SIG-M5 treated with dmso at 0.1 percent for 504 hours (cell line): ENCODE results near the gene CASP8AP2.
"Not testable (repeated sequence)": the region's sequence is repeated elsewhere in the genome, so short reads cannot be mapped to it uniquely, and the experiment has no call there.

Experiments used
- DNase-seq: peaks from one replicate; lab custom pipeline; 2025; ENCODE audit not compliant: unreplicated experiment; lab: John Stamatoyannopoulos, UW

Gene CASP8AP2

DNA sequence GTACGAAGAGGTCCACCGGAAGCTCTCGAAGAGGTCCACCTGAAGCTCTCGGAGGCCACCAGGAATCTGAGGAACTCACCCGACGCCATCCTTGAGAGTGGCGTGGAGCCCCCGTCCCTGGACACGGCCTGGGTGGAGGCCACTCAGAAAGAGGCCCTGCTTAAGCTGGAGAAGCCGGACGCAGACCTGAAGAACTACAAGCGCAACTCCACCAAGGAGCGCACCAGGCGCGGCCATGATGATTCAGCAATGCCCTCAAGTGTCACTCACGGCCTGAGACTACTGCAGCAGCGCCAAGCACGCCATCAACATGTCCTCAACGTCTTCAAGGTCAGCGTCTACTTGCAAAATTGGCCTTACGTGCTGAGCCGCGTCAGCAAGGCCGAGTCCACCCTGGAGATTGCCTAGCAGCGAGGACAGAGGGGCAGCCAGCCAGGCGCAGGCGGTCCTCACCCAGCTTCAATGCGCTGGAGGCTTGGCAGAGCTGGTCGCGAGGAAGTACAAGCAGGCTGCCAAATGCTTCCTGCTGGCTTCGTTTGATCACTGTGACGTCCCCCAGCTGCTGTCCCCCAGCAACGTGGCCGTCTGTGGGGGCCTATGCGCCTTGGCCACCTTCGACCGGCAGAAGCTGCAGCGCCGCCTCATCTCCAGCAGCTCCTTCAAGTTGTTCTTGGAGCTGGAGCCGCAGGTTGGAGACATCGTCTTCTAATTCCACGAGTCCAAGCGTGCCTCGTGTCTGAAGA lies 56.9 kb downstream of the CASP8AP2 start:
- no peak for DNase-seq

DNA sequence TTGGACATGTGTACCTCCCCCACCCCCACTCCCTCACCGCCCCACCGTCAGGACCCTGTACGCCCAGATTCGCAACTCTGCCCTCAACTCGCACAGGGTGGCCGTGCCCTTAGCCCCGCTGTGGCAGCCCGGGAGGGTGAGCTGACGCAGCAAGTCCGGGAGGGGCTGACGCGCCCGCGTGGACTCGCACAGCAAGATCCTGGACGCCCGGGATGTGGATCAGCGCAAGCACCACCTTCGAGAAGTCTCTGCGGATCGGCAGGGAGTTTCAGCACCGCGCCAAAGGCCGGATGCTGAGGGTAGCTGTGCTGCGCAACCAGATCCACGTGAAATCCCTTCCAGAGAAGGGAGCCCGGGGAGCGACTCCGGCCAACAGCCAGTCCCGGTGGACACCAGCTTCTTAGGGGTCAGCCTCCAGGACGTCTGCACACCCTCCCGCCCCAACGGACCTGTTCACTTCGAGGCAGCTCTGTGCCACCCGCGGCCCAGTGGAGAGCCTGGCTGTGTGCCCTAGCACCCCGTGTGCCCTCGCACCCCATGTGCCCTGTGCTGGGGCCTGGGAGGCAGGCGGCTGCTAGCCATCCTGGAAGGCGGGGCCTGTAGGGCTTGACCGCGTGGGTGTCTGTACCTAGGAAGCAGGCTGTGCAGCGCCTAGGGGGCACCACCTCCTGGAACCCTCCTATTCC lies 57.9 kb downstream of the CASP8AP2 start:
- no peak for DNase-seq

DNA sequence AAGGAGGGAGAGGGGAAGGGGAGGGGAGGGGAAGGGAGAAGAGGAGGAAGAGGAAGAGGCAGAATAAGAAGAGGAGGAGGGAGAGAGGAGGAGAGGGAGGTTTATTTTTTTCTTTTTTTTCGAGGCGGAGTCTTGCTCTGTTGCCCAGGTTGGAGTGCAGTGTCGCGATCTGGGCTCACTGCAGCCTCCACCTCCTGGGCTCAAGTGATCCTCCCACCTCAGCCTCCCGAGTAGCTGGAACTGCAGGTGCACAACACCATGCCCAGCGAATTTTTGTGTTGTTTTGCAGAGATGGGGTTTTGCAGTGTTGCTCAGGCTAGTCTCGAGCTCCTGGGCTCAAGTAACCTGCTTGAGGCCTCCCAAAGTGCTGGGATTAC lies 58.4 kb downstream of the CASP8AP2 start:
- DNase-seq: no peak

DNA sequence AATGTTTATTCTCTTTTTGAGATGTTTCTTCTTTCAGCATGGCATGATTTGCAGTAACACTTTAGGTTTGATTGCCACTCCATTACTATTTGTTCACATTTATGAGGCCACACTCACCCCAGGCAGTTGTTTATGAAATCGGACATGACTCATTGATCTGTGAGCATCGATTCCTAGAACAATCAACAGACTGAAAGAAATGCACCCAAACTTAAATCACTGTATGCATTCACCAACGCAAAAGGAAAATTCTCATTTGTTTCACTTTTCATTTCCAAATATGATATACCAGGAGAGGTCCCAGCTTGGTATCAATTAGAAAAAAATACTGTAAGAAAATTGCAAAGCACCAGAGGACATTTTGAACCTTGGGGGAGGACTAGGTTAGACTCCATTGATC lies 59.2 kb downstream of the CASP8AP2 start:
- no peak for DNase-seq

DNA sequence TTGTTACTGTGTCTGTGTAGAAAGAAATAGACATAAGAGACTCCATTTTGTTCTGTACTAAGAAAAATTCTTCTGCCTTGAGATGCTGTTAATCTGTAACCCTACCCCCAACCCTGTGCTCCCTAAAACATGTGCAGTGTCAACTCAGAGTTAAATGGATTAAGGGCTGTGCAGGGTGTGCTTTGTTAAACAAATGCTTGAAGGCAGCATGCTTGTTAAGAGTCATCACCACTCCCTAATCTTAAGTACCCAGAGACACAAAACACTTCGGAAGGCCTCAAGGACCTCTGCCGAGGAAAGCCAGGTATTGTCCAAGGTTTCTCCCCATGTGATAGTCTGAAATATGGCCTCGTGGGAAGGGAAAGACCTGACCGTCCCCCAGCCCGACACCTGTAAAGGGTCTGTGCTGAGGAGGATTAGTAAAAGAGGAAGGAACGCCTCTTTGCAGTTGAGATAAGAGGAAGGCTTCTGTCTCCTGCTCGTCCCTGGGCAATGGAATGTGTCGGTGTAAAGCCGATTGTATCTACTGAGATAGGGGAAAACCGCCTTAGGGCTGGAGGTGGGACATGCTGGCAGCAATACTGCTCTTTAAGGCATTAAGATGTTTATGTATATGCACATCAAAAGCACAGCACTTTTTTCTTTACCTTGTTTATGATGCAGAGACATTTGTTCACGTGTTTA lies 61.3 kb downstream of the CASP8AP2 start:
- DNase-seq: not testable (repeated sequence)

DNA sequence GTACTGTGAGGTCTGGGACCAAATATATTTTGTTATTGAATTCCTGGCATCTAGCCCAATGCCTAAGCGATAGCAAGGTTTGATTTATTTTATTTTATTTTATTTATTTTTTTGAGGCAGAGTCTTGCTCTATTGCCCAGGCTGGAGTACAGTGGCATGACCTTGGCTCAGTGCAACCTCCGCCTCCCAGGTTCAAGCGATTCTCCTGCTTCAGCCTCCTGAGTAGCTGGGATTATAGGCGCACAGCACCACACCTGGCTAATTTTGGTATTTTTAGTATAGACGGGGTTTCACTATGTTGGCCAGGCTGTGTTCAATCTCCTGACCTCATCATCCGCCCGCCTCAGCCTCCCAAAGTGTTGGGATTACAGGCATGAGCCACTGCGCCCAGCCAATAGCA lies 62.9 kb downstream of the CASP8AP2 start:
- DNase-seq: not testable (repeated sequence)

DNA sequence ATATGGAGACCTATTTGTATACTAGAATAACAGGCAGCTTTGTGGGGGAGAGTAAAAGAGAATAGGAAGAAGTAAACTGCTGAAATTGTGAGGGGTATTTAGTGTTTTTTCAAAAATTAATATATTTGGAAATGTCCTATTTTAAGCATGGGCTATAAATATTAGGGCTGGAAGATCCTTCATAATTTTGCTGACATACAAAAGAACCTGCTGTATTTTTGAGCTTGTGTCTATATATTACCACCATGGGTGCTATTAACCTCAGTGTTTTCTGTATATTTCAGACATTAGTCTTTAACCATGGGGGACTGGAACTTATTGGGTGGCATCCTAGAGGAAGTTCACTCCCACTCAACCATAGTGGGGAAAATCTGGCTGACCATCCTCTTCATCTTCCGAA lies 64.5 kb downstream of the CASP8AP2 start, which contains the start of gene GJA10:
GJA10 (plus strand) TSS at position 301 of the 400 bp plus-strand sequence; CDS start at position 301, 0 bp downstream.
- DNase-seq: no peak

DNA sequence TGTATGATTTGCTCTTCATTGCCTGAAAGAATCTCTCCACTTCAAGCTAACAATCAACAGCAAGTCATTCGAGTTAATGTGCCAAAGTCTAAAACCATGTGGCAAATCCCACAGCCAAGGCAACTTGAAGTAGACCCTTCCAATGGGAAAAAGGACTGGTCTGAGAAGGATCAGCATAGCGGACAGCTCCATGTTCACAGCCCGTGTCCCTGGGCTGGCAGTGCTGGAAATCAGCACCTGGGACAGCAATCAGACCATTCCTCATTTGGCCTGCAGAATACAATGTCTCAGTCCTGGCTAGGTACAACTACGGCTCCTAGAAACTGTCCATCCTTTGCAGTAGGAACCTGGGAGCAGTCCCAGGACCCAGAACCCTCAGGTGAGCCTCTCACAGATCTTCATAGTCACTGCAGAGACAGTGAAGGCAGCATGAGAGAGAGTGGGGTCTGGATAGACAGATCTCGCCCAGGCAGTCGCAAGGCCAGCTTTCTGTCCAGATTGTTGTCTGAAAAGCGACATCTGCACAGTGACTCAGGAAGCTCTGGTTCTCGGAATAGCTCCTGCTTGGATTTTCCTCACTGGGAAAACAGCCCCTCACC lies 65.7 kb downstream of the CASP8AP2 start:
- DNase-seq: no peak

DNA sequence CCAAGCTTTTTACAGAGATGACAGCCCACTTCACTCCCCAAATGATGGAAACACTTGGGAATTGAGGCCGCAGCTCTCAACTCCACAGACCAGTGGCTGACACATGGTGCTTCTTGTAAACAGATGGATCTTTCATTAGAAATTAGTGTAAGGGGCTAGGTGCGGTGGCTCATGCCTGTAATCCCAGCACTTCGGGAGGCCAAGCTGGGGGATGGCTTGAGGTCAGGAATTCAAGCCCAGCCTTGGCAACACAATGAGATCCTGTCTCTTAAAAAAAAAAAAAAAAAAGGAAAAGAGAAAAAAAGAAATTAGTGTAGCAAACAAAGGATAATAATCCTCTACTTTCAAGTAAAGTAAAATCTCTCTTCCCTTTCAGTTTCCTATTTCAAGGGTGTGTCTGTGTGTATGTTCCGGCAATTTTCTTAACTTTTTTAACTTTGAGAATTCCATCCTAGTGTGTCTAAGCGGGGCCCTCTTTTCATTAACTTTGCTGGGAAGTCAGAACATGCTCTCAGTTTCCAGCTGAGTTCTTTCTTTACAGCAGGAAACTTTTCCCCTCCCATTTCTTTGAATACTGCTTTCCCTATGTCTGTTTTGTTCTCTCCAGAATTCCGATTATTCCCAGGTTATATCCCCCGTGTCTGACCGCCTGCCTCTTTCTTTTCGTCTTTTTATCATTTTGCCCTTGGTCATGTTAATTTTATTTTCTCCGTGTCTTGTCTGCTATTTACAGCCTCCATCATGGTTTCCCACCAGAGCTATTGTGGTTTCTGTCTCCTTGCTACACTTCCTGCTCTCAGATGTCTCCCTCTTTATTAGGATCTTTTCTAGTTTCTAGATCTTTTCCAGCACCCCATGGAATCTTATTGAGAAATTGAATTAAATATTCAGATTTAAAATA lies 80.6 kb downstream of the CASP8AP2 start:
- DNase-seq: not testable (repeated sequence)

DNA sequence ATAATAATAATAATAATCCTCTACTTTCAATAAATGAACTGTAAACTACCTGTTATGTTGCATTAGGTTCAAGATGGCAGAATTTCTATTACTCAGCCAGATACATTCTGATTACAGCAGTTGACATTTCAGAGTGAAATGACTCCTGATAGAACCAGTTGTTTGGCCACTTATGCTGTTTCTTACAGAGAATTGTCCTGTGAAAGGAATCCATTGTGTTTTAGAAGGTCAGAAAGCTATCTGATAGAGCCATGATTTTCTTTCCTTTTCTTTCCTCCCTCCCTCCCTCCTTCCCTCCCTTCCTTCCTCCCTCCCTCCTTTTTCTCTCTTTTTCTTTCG lies 81.2 kb downstream of the CASP8AP2 start:
- DNase-seq: no peak

DNA sequence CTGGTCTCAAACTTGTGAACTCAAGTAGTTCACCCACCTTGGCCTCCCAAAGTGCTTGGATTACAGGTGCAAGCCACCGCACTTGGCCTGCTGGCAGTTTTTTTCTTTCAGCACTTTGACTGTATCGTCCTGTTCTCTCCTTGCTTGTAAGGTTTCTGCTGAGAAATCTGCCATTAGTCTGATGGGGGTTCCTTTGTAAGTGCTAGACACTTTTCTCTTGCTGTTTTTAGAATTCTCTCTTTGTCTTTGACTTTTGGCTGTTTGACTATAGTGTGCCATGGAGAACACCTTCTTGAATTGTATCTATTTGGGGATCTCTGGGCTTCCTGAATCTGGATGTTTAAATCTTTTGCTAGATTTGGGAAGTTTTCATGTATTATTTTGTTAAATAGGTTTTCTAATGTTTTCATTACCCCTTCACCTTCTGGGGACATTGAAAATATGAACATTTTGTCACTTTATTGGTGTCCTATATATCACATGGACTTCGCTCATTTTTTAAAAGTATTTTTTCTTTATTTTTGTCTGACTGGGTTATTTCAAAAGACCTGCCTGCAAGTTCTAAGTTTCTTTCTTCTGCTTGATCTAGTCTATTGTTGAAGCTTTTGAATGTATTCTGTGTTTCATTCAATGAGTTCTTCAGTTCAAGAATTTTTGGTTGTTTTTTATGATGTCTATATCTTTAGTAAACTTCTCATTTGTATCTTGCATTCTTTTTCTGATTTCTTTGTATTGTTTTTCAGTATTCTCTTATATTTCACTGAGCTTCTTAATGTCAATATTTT lies 86.6 kb downstream of the CASP8AP2 start:
- DNase-seq: no peak

DNA sequence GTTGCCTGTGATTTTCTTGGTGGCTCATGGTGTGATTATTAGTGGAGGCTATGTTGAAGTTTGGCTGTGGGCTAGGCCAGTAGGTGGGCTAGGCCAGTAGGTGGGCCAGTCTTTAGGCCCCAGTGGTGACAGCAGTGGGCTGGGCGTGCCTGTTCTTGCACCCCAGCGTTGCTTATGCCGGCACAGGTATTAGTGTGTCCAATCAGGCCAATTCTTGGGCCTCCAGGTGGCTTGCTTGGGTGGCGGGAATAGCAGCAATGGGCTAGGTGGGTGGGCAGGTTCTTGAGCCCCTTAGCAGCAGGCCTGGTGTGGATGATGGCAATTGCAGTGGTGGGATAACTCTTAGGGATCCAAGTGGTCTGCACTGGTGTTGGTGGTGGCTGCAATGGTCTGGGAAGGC lies 87.5 kb downstream of the CASP8AP2 start:
- no peak for DNase-seq

DNA sequence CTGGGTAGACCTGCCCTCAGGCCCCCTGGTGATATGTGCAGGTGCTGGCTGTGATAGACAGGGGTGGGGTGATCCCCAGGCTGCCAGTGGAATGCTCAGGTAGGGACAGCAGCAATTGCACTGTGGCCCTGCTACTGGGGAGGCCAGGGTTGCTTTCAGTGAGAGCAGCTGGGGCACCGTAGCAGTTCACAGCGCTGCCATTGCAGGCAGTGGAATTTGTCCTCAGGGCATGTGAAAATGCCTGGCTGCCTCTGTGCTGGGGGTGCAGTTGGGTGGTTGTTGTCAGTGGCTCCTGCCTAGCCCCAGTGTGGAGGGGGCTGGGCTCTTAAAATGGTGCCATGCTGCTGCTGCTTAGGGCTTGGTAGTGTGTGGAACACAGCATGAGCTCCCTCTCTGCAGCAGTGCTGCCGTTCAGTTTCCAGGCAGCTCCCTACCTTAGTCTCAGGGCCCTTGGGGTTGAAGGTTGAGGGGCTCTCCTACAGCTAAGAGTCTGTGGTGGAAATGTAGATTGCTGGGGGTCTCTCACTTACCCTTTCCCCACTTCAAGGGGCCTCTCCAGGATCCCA lies 88.2 kb downstream of the CASP8AP2 start:
- no peak for DNase-seq
